Type B pancreatic cell (in vitro differentiated cells): ENCODE data around the gene CABLES1. TPM values are rescaled to one million over a fixed set of nuclear protein-coding genes. Genes with fewer than 3 reads are reported as not detected.

Source experiments
- DNase-seq: peaks from one replicate; pipeline ENCODE4 v3.0.0; 2021; ENCODE audit warnings: mixed read lengths; ENCODE audit not compliant: unreplicated experiment; ENCODE audit errors: extremely low spot score
- H3K27ac Mint-ChIP-seq: 2 replicates; pipeline ENCODE4 v1.8.0; 2021; ENCODE audit warnings: mild to moderate bottlenecking, mixed read lengths
- H3K27me3 Mint-ChIP-seq: 2 replicates; pipeline ENCODE4 v1.8.0; 2021; ENCODE audit warnings: mixed read lengths
- H3K36me3 Mint-ChIP-seq: 2 replicates; pipeline ENCODE4 v1.8.0; 2021; ENCODE audit warnings: mixed read lengths
- H3K4me1 Mint-ChIP-seq: one replicate; pipeline ENCODE4 v1.8.0; 2021; ENCODE audit warnings: mixed read lengths; ENCODE audit not compliant: unreplicated experiment
- H3K4me3 Mint-ChIP-seq: 2 replicates; pipeline ENCODE4 v1.8.0; 2021; ENCODE audit warnings: mild to moderate bottlenecking, mixed read lengths
- H3K9me3 Mint-ChIP-seq: 2 replicates; pipeline ENCODE4 v1.8.0; 2021; ENCODE audit warnings: mixed read lengths
- CTCF ChIP-seq: fragments of 200-600 bp; sonication (generic); conservative IDR thresholded peaks from 2 replicates; pipeline ENCODE4 v1.5.0; 2021; ENCODE audit warnings: antibody characterized with exemption, mild to moderate bottlenecking
- total RNA-seq: library from RNA; stranded (reverse); gene quantifications from 2 replicates; pipeline ENCODE4 v1.2.1, GENCODE V29; 2021; ENCODE audit warnings: low replicate concordance

The CABLES1 gene
- total RNA-seq, 1 donor from 2014 or later: 11.4 TPM

DNA sequence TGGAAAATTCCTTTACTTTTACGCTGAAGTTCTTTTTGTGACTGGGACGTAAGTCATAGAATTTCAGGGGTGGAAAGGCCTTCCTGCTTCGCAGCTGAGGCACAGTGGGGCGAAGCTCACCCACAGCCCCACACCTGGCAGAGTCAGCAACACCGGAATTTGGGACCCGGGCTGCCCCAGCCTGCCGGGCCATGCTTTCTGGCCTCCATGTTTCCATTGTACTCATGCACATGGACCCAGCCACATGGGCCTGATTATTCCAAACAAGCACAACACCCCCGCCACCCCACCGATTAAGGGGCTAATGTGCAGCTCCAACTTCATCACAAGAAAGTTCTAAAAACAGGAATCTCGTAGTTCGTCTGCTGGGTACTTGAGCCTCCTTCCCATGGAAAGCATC lies 82.5 kb downstream of the CABLES1 start:
- Mint-ChIP-seq H3K4me3 (no peak overlapping the region), H3K36me3 (peaks cover 10% of the 10 kb centered on the region), H3K9me3 (no peaks in the 10 kb centered on the region), H3K4me1 (no peaks in the 10 kb centered on the region), H3K27me3 (no peaks in the 10 kb centered on the region), H3K27ac (no peak overlapping the region)
- no peak for DNase-seq
- no peak for TF ChIP-seq CTCF

- Mint-ChIP-seq H3K9me3 (no peaks in the 10 kb centered on the region), H3K27me3 (no peaks in the 10 kb centered on the region), H3K27ac (peak overlapping the region; percentile 44), H3K4me3 (no peak overlapping the region), H3K36me3 (peaks cover 4% of the 10 kb centered on the region), H3K4me1 (peaks cover 3% of the 10 kb centered on the region)
- no peak for DNase-seq
- TF ChIP-seq CTCF: no peak
Observed at GRCh38 chr18:23220355-23220754, 85.1 kb downstream of the CABLES1 start.

- TF ChIP-seq CTCF: no peak
- no peaks in the 10 kb centered on the region for H3K9me3 Mint-ChIP-seq
- H3K4me1 Mint-ChIP-seq: peaks cover 32% of the 10 kb centered on the region
Observed at GRCh38 chr18:23223641-23224040, 88.4 kb downstream of the CABLES1 start.

DNA sequence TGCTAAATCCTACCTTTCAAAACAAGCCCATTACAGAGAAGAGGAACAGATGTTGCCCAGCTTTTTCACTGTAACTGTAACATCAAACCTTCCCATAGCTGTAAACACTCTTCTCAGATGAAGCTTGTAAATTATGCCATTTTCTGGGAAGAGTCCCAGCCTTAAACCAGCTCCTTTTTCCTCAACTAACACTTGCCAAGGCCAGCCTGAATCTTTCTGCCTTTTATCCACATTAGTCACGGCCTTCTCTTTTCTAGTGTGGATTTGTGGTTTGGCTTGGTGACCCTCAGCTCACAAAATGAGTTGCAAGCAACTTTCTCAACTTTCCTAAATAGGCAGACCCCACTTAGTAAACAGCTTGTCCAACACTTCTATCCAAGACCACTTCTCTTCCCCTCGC lies 90.2 kb downstream of the CABLES1 start:
- no peak for TF ChIP-seq CTCF
- no peaks in the 10 kb centered on the region for H3K9me3 Mint-ChIP-seq
- H3K4me3 Mint-ChIP-seq: no peak overlapping the region
- no peak overlapping the region for H3K27ac Mint-ChIP-seq
- peaks cover 3% of the 10 kb centered on the region for H3K36me3 Mint-ChIP-seq
- H3K27me3 Mint-ChIP-seq: no peaks in the 10 kb centered on the region
- H3K4me1 Mint-ChIP-seq: peaks cover 41% of the 10 kb centered on the region
- no peak for DNase-seq

More at GRCh38 chr18:23223641-23224040, 88.4 kb downstream of the CABLES1 start:
- Mint-ChIP-seq H3K36me3 (peaks cover 4% of the 10 kb centered on the region), H3K4me3 (no peak overlapping the region), H3K27me3 (no peaks in the 10 kb centered on the region), H3K27ac (no peak overlapping the region)
- DNase-seq: no peak

DNA sequence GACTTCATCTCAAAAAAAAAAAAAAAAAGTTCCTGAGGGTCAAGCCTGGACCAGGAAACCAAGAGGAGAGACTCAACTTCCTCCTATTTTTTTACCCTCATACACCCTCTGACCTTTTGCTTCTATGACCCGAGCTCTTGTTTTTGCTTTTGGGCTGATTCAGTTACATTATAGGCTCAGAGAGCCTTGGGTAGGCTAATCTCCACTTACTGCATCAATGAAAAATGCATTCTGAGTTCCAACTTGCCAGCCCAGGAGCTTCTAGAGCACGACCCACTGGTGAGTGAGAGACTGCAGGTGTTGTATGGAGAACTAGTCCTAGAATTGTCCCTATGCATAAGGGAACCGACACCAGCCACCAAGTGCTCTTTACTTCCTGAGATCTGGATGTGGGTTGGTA lies 91.1 kb downstream of the CABLES1 start:
- Mint-ChIP-seq H3K36me3 (peaks cover 3% of the 10 kb centered on the region), H3K4me1 (peaks cover 41% of the 10 kb centered on the region), H3K9me3 (no peaks in the 10 kb centered on the region), H3K27me3 (no peaks in the 10 kb centered on the region), H3K27ac (no peak overlapping the region), H3K4me3 (no peak overlapping the region)
- TF ChIP-seq CTCF: no peak
- DNase-seq: no peak
